NT2/D1 (cell line): ENCODE results near the gene SMARCC2.

Experiments used
- DNase-seq: peaks from one replicate; pipeline ENCODE4 v3.0.0-alpha.2; 2011; ENCODE audit warnings: low read depth, low spot score
- H3K27me3 ChIP-seq: 2 replicates; pipeline ENCODE4 v1.6.0; 2011; ENCODE audit warnings: mild to moderate bottlenecking; ENCODE audit not compliant: insufficient read length, insufficient read depth
- H3K36me3 ChIP-seq: 2 replicates; pipeline ENCODE4 v1.6.1; 2011; ENCODE audit warnings: mild to moderate bottlenecking, low read length, mixed read lengths; ENCODE audit not compliant: insufficient read depth, insufficient read length
- H3K4me1 ChIP-seq: 2 replicates; pipeline ENCODE4 v1.5.1; 2011; ENCODE audit not compliant: insufficient read depth, insufficient read length
- H3K4me3 ChIP-seq: 2 replicates; pipeline ENCODE4 v1.5.1; 2011; ENCODE audit warnings: low read depth; ENCODE audit not compliant: insufficient read length
- H3K9ac ChIP-seq: 2 replicates; pipeline ENCODE4 v1.6.0; 2011; ENCODE audit warnings: low read depth; ENCODE audit not compliant: insufficient read length
- H3K9me3 ChIP-seq: 2 replicates; pipeline ENCODE4 v1.5.1; 2011; ENCODE audit warnings: mild to moderate bottlenecking, low read length; ENCODE audit not compliant: insufficient read depth
- SUZ12 ChIP-seq: IDR thresholded peaks from 2 replicates; pipeline ENCODE4 v1.6.1; 2011; ENCODE audit not compliant: insufficient read length, insufficient read depth; ENCODE audit errors: extremely low read depth
- YY1 ChIP-seq: IDR thresholded peaks from 2 replicates; pipeline ENCODE4 v1.6.1; 2011; ENCODE audit not compliant: insufficient read length, insufficient read depth
- ZNF274 ChIP-seq: IDR thresholded peaks from 2 replicates; pipeline ENCODE4 v1.6.1; 2011; ENCODE audit warnings: mild to moderate bottlenecking, low read depth, low read length

The SMARCC2 gene

DNA sequence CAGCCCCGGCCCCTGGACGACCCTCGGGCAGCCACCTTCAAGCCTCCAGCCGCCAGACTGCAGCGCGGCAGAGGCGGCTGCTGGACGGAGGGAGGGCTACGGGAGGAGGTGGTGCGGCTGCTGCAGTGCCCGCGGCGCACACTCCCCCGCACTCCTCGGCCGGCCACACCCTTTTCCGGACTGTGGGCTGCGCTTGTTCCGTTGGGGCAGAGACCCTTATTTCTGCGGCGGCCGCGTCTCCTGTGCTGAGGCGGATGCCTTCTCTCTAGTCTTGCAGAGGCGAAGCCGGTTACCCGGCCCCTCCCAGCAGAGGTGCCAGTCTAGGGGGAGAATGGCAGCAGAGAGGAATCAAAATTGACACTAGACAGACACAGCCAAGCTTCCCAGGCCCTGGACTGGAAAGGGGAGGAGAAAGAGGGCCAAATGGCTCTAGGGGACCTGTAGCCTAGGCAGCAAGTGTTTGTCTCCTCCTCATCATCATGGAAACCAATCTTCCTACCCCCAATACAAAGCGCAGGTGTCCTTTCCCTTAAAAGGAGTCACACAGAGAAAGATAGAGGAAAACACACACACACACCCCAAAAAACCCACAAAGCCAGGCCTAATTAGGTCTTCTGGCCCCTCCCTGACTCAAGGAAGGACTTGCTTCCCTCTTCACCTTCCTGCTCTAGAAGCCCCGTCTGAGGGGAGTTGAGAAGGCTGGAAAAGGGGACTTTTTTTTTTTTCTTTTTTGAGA lies 59.9 kb downstream of the SMARCC2 start:
- Histone ChIP-seq H3K4me1 (peaks cover 6% of the 10 kb centered on the region), H3K9me3 (peaks cover 15% of the 10 kb centered on the region), H3K36me3 (peaks cover 42% of the 10 kb centered on the region), H3K9ac (peak overlapping the region; percentile 98), H3K27me3 (no peaks in the 10 kb centered on the region), H3K4me3 (peak overlapping the region; percentile 95)
- DNase-seq, result no peak
- TF ChIP-seq SUZ12, result no peak

DNA sequence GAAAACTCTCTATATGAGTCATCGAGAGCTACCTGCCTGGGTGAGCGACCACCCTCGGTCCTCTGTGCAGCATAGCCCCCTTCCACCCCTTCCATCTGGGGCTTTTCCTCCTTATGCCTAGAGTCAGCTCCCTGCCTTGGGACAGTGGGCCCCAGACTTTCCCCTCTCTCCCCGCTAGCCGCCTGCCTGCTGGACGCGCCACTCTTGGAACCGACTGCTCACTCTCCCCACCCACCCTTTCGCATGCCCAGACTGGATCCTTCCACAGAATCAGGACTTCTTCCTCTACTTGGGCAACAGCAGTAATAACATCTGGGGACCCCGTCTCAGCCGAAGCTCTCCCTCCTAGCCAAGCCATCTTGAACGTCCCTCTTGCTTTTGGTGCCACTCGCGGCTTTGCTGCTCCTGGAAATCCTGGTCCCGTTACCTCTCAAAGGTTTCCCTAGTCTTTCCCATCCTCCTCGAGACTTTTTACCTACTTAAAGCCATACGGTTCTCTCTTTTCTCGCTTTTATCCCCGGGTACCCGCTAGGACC lies 60.5 kb downstream of the SMARCC2 start:
- Histone ChIP-seq H3K4me3 (peak overlapping the region; percentile 95), H3K4me1 (peaks cover 6% of the 10 kb centered on the region), H3K27me3 (no peaks in the 10 kb centered on the region), H3K36me3 (peaks cover 36% of the 10 kb centered on the region), H3K9ac (peak overlapping the region; percentile 98), H3K9me3 (peaks cover 15% of the 10 kb centered on the region)
- TF ChIP-seq ZNF274 (no peak), SUZ12 (no peak), YY1 (no peak)
- DNase-seq, result no peak

DNA sequence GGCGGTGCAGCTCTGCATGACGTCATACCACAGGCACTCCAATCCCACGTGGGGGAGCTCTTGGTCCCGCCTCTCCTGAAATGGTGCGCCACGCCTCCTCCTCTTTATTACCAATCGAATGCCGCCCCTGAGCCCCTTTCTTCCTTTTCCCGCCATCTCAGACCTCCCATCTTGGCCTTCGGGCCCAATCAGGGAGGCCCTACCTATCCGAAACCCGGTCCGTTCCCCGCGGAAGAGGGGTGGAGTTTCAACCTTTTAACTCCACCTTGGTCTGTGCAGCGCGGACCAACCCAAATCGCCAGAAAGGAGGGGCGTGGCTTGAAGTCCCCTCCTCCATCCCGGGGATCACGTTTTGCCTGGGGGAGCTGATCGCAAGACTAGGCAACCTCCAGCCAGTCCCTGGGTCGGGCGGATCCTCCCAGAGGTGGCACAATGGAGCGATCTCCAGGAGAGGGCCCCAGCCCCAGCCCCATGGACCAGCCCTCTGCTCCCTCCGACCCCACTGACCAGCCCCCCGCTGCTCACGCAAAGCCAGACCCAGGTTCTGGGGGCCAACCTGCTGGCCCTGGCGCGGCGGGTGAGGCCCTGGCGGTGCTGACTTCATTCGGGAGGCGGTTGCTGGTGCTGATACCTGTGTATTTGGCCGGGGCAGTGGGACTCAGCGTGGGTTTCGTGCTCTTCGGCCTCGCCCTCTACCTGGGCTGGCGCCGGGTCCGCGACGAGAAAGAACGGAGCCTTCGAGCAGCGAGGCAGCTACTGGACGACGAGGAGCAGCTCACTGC lies 61.2 kb downstream of the SMARCC2 start, which contains the start of gene ESYT1:
TSS of gene ESYT1 (plus strand) at position 380 of the 782 bp plus-strand sequence. CDS start at position 433, 53 bp downstream.
- Histone ChIP-seq H3K27me3 (no peaks in the 10 kb centered on the region), H3K9ac (peak within 1 kb of the TSS; percentile 98), H3K4me1 (peaks cover 6% of the 10 kb centered on the region), H3K4me3 (peak within 1 kb of the TSS; percentile 95), H3K36me3 (peaks cover 29% of the 10 kb centered on the region), H3K9me3 (peaks cover 15% of the 10 kb centered on the region)
- peak; percentile 100 for DNase-seq
- no peak for TF ChIP-seq ZNF274
- TF ChIP-seq YY1, result no peak
- TF ChIP-seq SUZ12, result no peak

DNA sequence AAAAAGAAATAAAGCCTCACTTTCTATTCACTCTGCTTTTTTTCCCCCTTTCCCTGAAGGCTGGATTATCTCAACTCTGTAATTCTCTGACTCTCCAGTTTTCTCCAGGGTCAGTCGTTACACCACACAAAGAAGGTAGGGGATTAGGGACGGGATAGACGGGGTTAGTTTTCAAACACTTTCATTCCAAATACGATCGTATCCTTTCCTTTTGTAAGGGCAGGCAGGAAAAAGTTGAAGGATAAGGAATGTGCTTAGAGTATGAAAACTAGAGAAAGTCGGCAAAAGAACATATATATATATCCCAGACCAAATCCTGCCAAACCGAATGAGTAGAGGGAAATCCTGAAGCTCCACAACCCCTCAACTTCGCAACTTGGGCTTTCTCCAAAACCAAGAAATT lies 61.8 kb downstream of the SMARCC2 start:
- no peak for DNase-seq
- peaks cover 25% of the 10 kb centered on the region for H3K36me3 ChIP-seq
- peak overlapping the region; percentile 61 for H3K9ac ChIP-seq
- peaks cover 15% of the 10 kb centered on the region for H3K9me3 ChIP-seq
- TF ChIP-seq ZNF274, result no peak
- TF ChIP-seq YY1, result no peak
- no peak for TF ChIP-seq SUZ12
- peaks cover 6% of the 10 kb centered on the region for H3K4me1 ChIP-seq
- no peaks in the 10 kb centered on the region for H3K27me3 ChIP-seq
- no peak overlapping the region for H3K4me3 ChIP-seq

DNA sequence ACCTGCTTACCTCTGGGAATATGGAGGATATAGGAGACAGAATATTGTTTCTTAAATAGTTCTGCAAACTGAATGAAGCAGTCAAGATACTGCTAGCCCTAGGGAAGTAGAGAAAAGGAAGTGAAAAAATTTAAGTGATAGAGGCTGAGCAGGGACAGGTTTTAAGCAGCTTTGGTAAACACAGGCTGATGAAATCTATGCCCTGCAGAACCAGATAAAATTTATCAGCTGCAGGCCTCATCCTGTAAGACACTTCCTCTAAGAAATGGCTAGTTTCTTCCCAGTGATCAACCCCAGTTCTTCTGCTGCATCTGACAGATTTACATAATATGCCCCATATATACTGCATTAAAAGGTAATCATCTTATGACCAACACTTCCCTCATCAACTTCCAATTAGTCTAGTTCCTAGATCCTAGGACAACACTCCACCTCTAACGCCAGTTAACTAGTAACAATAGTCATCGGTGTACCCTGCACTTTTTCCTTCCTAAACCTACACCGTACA lies 62.5 kb downstream of the SMARCC2 start:
- Histone ChIP-seq H3K4me3 (no peak overlapping the region), H3K4me1 (peaks cover 6% of the 10 kb centered on the region), H3K27me3 (no peaks in the 10 kb centered on the region), H3K9ac (peak overlapping the region; percentile 29), H3K9me3 (peaks cover 15% of the 10 kb centered on the region), H3K36me3 (peaks cover 23% of the 10 kb centered on the region)
- TF ChIP-seq ZNF274 (no peak), SUZ12 (no peak), YY1 (no peak)
- DNase-seq, result no peak

DNA sequence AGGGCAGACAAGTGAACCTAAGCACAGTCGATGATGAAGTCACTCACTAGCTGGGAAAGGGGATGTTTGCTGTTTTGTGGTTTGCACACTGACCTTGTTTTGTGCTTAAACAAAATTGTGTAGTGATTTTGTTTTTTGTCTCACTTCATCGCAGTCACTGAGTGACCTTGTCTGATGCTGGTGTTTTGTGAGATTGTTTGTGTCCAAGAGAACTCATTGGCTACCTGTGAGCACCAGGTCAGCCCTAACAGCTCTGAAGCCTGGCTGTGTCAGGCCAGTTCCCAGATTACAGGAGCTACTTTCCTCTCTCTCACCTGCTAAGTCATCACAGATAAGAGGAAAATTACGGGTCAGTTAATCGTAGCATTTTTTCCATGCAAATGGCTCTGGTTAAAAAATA lies 65.2 kb downstream of the SMARCC2 start:
- Histone ChIP-seq H3K36me3 (peaks cover 23% of the 10 kb centered on the region), H3K4me1 (peaks cover 2% of the 10 kb centered on the region), H3K9me3 (no peaks in the 10 kb centered on the region), H3K9ac (no peak overlapping the region), H3K4me3 (no peak overlapping the region), H3K27me3 (no peaks in the 10 kb centered on the region)
- no peak for DNase-seq
- no peak for TF ChIP-seq ZNF274
- TF ChIP-seq SUZ12, result no peak
- no peak for TF ChIP-seq YY1

DNA sequence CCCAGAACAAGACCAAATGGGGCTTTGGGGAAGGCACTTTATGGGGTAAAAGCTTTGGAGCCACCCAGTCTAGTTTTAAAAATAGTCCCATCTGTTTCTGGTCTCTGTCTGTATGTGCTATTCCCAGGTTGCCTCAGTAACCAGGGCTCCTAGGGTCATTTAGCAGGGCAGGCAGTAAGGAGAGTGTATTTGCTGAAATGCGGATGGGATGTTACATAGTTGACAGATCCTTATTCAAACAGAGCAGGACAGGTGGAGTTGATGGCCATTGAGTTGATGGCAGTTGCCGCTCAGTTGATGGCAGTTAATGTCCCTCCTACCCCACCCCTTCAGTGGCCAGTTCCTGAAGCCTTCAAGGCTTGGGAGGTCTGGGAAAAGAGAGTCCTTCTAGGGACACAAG lies 66.6 kb downstream of the SMARCC2 start:
- Histone ChIP-seq H3K9me3 (no peaks in the 10 kb centered on the region), H3K27me3 (no peaks in the 10 kb centered on the region), H3K4me1 (peaks cover 2% of the 10 kb centered on the region), H3K36me3 (peaks cover 26% of the 10 kb centered on the region), H3K9ac (no peak overlapping the region), H3K4me3 (no peak overlapping the region)
- DNase-seq, result no peak
- TF ChIP-seq ZNF274, result no peak
- TF ChIP-seq YY1, result no peak
- no peak for TF ChIP-seq SUZ12
